SK-N-SH (cell line): ENCODE data around the gene ATP8B3. TPM values are rescaled to one million over a fixed set of nuclear protein-coding genes. Genes with fewer than 3 reads are reported as not detected.

Source experiments
- CTCF ChIA-PET: fragments of 300-600, 350-600 bp; formaldehyde crosslinking; extraction: SDS; loops from one replicate; lab custom pipeline; 2021; lab: Yijun Ruan, JAX
- POLR2A ChIA-PET: fragments of 350-600 bp; sonication (Branson Sonifier 250); formaldehyde crosslinking; extraction: SDS; loops from one replicate; lab custom pipeline; 2020; ENCODE audit warnings: antibody characterized with exemption, inconsistent platforms; lab: Yijun Ruan, JAX
- DNase-seq: peaks from one replicate; pipeline ENCODE4 v3.0.0; 2012
- H2AFZ ChIP-seq: fragments of 200-600 bp; sonication (generic); 2 replicates; pipeline ENCODE4 v1.8.1; 2016; ENCODE audit warnings: antibody characterized with exemption, mild to moderate bottlenecking, low read depth
- H3F3A ChIP-seq: fragments of 200-600 bp; sonication (generic); replicated peaks from 2 replicates; pipeline ENCODE3; 2016; ENCODE audit warnings: antibody characterized with exemption, mild to moderate bottlenecking; ENCODE audit not compliant: insufficient read depth
- H3K27ac ChIP-seq, 2 experiments: fragments of 200-500 bp in 1 of 2; fragments of 200-600 bp in 1 of 2; sonication (Bioruptor generic) in 1 of 2; sonication (generic), shearing (Covaris generic) in 1 of 2; 2 replicates each; pipeline versions ENCODE4 v1.5.1 to v1.6.1; 2014 to 2016; ENCODE audit warnings: low read depth in 2 of 2, inconsistent platforms in 1 of 2, low read length in 1 of 2, mild to moderate bottlenecking in 1 of 2, mixed read lengths in 1 of 2
- H3K27me3 ChIP-seq: fragments of 200-600 bp; sonication (generic), shearing (Covaris generic); 2 replicates; pipeline ENCODE4 v1.6.1; 2016; ENCODE audit warnings: mixed run types; ENCODE audit not compliant: insufficient read depth
- H3K36me3 ChIP-seq, 2 experiments: fragments of 200-500 bp in 1 of 2; fragments of 200-600 bp in 1 of 2; sonication (Bioruptor generic) in 1 of 2; sonication (generic) in 1 of 2; replicated peaks in 1 of 2; 2 replicates each; pipeline versions ENCODE3 to v1.5.1; 2014 to 2016; ENCODE audit warnings: low read length in 1 of 2, mild to moderate bottlenecking in 1 of 2; ENCODE audit not compliant: insufficient read depth in 2 of 2, control insufficient read depth in 1 of 2
- H3K4me1 ChIP-seq, 2 experiments: fragments of 200-500 bp in 1 of 2; fragments of 200-600 bp in 1 of 2; sonication (Bioruptor generic) in 1 of 2; sonication (generic), shearing (Covaris generic) in 1 of 2; 2 replicates each; pipeline versions ENCODE4 v1.5.1 to v1.6.1; 2014 to 2016; ENCODE audit warnings: low read depth in 1 of 2, low read length in 1 of 2, mixed run types in 1 of 2; ENCODE audit not compliant: insufficient read depth in 2 of 2, control insufficient read depth in 1 of 2
- H3K4me2 ChIP-seq: fragments of 200-600 bp; sonication (generic), shearing (Covaris generic); 2 replicates; pipeline ENCODE4 v1.6.1; 2017; ENCODE audit warnings: mixed run types
- H3K4me3 ChIP-seq, 2 experiments: fragments of 200-500 bp in 1 of 2; fragments of 200-600 bp in 1 of 2; sonication (Bioruptor generic) in 1 of 2; sonication (generic), shearing (Covaris generic) in 1 of 2; 2 replicates each; pipeline versions ENCODE4 v1.5.1 to v1.8.1; 2014 to 2016; ENCODE audit warnings: low read depth in 2 of 2, inconsistent platforms in 1 of 2, low read length in 1 of 2, mild to moderate bottlenecking in 1 of 2, mixed read lengths in 1 of 2, moderate library complexity in 1 of 2
- H3K79me2 ChIP-seq: fragments of 200-600 bp; sonication (generic); 2 replicates; pipeline ENCODE4 v1.8.1; 2017; ENCODE audit warnings: mild to moderate bottlenecking; ENCODE audit not compliant: insufficient read depth
- H3K9ac ChIP-seq: fragments of 200-600 bp; sonication (generic); 2 replicates; pipeline ENCODE4 v1.6.1; 2017; ENCODE audit warnings: mixed run types
- H3K9me2 ChIP-seq: fragments of 200-600 bp; sonication (generic); 2 replicates; pipeline ENCODE4 v1.6.1; 2017; ENCODE audit warnings: mixed run types
- H3K9me3 ChIP-seq: fragments of 200-600 bp; sonication (generic); 2 replicates; pipeline ENCODE4 v1.6.1; 2017; ENCODE audit warnings: mixed run types, mild to moderate bottlenecking, moderate library complexity
- H4K20me1 ChIP-seq: fragments of 200-600 bp; sonication (generic); 2 replicates; pipeline ENCODE4 v1.6.1; 2017; ENCODE audit warnings: mild to moderate bottlenecking, mixed run types; ENCODE audit not compliant: insufficient read depth
- CHD2 ChIP-seq: fragments of 150-350 bp; IDR thresholded peaks from 2 replicates; pipeline ENCODE4 v1.6.1; 2018; ENCODE audit warnings: low read length; ENCODE audit not compliant: partially characterized antibody
- FOSL2 ChIP-seq: IDR thresholded peaks from 2 replicates; pipeline ENCODE4 v1.4.0; 2012; ENCODE audit warnings: low read depth, mild to moderate bottlenecking, moderate library complexity, borderline replicate concordance
- FOXJ3 ChIP-seq: sonication (generic); formaldehyde crosslinking; IDR thresholded peaks from 2 replicates; pipeline ENCODE4 v1.5.1; 2020; ENCODE audit warnings: mild to moderate bottlenecking, missing genetic modification reagents
- FOXM1 ChIP-seq: IDR thresholded peaks from 2 replicates; pipeline ENCODE4 v1.4.0; 2012; ENCODE audit warnings: low read depth, mild to moderate bottlenecking
- JUND ChIP-seq: IDR thresholded peaks from 2 replicates; pipeline ENCODE4 v1.4.0; 2012
- MXI1 ChIP-seq: IDR thresholded peaks from 2 replicates; pipeline ENCODE4 v1.6.1; 2012; ENCODE audit warnings: mild to moderate bottlenecking, low read depth, low read length, improper control_type of control experiment
- NRF1 ChIP-seq: IDR thresholded peaks from 2 replicates; pipeline ENCODE4 v1.6.1; 2012; ENCODE audit warnings: low read depth, mild to moderate bottlenecking, low read length
- RAD21 ChIP-seq: IDR thresholded peaks from 2 replicates; pipeline ENCODE4 v1.6.1; 2012; ENCODE audit warnings: mild to moderate bottlenecking, low read length
- RCOR1 ChIP-seq: fragments of 150-350 bp; IDR thresholded peaks from 2 replicates; pipeline ENCODE4 v1.6.1; 2017; ENCODE audit warnings: antibody characterized with exemption, low read length
- REST ChIP-seq: IDR thresholded peaks from 2 replicates; pipeline ENCODE4 v1.6.1; 2012; ENCODE audit warnings: mild to moderate bottlenecking, low read depth, low read length, moderate library complexity
- TAF1 ChIP-seq: IDR thresholded peaks from 2 replicates; pipeline ENCODE4 v1.6.1; 2012; ENCODE audit warnings: low read depth, mild to moderate bottlenecking, low read length, moderate library complexity, borderline replicate concordance
- TCF12 ChIP-seq: IDR thresholded peaks from 2 replicates; pipeline ENCODE4 v1.4.0; 2012
- USF1 ChIP-seq: IDR thresholded peaks from 2 replicates; pipeline ENCODE4 v1.4.0; 2012; ENCODE audit warnings: low read depth, borderline replicate concordance
- YY1 ChIP-seq: IDR thresholded peaks from 2 replicates; pipeline ENCODE4 v1.4.0; 2012; ENCODE audit warnings: low read depth, mild to moderate bottlenecking
- WGBS: methylation state at CpG from one replicate; pipeline ENCODE4 v1.1.6; 2017; ENCODE audit warnings: low lambda C conversion rate; 5-methylcytosine and 5-hydroxymethylcytosine counted together
- polyA plus RNA-seq, 3 experiments: library from polyadenylated mRNA; depleted of rRNA; stranded (reverse); fragments of >200 nt; gene quantifications; 2 replicates each; pipeline ENCODE4 v1.2.3, GENCODE V29; 2012
- TF ChIP-seq, protein P1 (sequence below): IDR thresholded peaks from 2 replicates; pipeline ENCODE4; 2012
- TF ChIP-seq, protein P2 (sequence below): IDR thresholded peaks from 2 replicates; pipeline ENCODE4 v1.4.0; 2012; ENCODE audit warnings: low read depth
- TF ChIP-seq, protein P3 (sequence below): fragments of 200-600 bp; sonication (generic); IDR thresholded peaks from 2 replicates; pipeline ENCODE4 v1.6.1; 2017; ENCODE audit warnings: antibody characterized with exemption, mild to moderate bottlenecking, moderate library complexity

ATP8B3 gene
- polyA plus RNA-seq, 1 of the 3 experiments (the other 2 are of a cell fraction), result 8.0 TPM

DNA sequence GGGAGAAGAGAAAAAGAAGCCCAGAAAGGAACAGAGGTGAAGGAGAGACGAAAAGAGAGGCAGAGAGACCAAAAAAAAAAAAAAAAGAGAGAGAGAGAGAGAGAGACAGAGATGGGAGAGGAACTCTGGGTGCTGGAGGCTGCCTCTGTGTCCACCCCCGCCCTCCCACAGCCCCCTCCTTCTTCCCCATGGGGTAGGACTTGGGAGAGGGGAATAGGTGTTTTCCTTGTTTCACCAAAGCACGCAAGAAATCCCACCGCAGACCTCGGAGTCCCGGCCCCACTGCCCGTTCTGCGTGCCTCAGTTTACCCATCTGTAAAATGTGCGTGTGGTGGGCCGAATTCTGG, 53.9 kb downstream of the ATP8B3 start:
- Histone ChIP-seq H3K4me1 (no peaks in the 10 kb centered on the region), H2AFZ (no peak overlapping the region), H3K79me2 (no peaks in the 10 kb centered on the region), H3K4me3 (no peak overlapping the region), H3K9me2 (no peaks in the 10 kb centered on the region), H3K9ac (no peak overlapping the region), H3F3A (no peaks in the 10 kb centered on the region), H3K36me3 (no peaks in the 10 kb centered on the region), H3K4me2 (no peak overlapping the region), H4K20me1 (peaks cover 26% of the 10 kb centered on the region), H3K9me3 (no peaks in the 10 kb centered on the region), H3K27me3 (peaks cover 85% of the 10 kb centered on the region), H3K27ac (no peak overlapping the region)
- DNase-seq, result no peak
- ChIA-PET CTCF (interaction anchor here (1.3 to 1.4 kb wide), 2 partner anchors 9 to 212 kb away, joined by 3 to 4 read pairs; no protein-coding TSS in a partner anchor), POLR2A (no interaction called here)
- TF ChIP-seq USF1 (no peak), RCOR1 (no peak), MXI1 (no peak), FOXM1 (no peak), JUND (no peak), YY1 (no peak), TCF12 (no peak), RAD21 (no peak), REST (no peak), CHD2 (no peak), FOSL2 (no peak), TAF1 (no peak), FOXJ3 (CRISPR knock-in tag) (no peak), NRF1 (no peak)
- TF ChIP-seq, protein P1, sequence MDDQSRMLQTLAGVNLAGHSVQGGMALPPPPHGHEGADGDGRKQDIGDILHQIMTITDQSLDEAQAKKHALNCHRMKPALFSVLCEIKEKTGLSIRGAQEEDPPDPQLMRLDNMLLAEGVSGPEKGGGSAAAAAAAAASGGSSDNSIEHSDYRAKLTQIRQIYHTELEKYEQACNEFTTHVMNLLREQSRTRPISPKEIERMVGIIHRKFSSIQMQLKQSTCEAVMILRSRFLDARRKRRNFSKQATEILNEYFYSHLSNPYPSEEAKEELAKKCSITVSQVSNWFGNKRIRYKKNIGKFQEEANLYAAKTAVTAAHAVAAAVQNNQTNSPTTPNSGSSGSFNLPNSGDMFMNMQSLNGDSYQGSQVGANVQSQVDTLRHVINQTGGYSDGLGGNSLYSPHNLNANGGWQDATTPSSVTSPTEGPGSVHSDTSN, result no peak
- TF ChIP-seq, protein P2, sequence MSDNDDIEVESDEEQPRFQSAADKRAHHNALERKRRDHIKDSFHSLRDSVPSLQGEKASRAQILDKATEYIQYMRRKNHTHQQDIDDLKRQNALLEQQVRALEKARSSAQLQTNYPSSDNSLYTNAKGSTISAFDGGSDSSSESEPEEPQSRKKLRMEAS, result no peak
- TF ChIP-seq, protein P3, sequence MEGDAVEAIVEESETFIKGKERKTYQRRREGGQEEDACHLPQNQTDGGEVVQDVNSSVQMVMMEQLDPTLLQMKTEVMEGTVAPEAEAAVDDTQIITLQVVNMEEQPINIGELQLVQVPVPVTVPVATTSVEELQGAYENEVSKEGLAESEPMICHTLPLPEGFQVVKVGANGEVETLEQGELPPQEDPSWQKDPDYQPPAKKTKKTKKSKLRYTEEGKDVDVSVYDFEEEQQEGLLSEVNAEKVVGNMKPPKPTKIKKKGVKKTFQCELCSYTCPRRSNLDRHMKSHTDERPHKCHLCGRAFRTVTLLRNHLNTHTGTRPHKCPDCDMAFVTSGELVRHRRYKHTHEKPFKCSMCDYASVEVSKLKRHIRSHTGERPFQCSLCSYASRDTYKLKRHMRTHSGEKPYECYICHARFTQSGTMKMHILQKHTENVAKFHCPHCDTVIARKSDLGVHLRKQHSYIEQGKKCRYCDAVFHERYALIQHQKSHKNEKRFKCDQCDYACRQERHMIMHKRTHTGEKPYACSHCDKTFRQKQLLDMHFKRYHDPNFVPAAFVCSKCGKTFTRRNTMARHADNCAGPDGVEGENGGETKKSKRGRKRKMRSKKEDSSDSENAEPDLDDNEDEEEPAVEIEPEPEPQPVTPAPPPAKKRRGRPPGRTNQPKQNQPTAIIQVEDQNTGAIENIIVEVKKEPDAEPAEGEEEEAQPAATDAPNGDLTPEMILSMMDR, result no peak
- under 1% methylated on average over 8 of the region's 10 CpGs for WGBS
